ENCODE data around the gene CC2D1A. TPM values are rescaled to one million over a fixed set of nuclear protein-coding genes. Genes with fewer than 3 reads are reported as not detected.
"Not testable (repeated sequence)": the region's sequence is repeated elsewhere in the genome, so short reads cannot be mapped to it uniquely, and the experiment has no call there.

Gene CC2D1A
- polyA plus RNA-seq, 1 experiment = 13.1 TPM

- Histone ChIP-seq H3K27me3 (ENCODE audit: control insufficient read depth, insufficient read depth, low read length) (no peaks in the 10 kb centered on the region), H3K4me3 (ENCODE audit: low read depth, low read length) (no peak overlapping the region), H3K36me3 (ENCODE audit: control insufficient read depth, insufficient read depth, low read length) (peaks cover 20% of the 10 kb centered on the region)
- POLR2A ChIA-PET = no interaction called here
- CTCF ChIA-PET = interaction anchor here (0.9 kb wide), 1 partner anchor 63 kb away, joined by 3 read pairs; the partner anchor contains the start of gene IL27RA
- TF ChIP-seq CTCF (IDR thresholded peaks at IDR 0.05; ENCODE audit: insufficient read depth, low read depth, low read length) = no peak
- DNase-seq (ENCODE audit: low read depth) = no peak
Measured at GRCh38 chr19:13968999-13969398, 63.0 kb downstream of the CC2D1A start.

- TF ChIP-seq CTCF (IDR thresholded peaks at IDR 0.05; ENCODE audit: insufficient read depth, low read depth, low read length) = no peak
- ChIA-PET CTCF (interaction anchor here (0.7 to 0.9 kb wide), 2 partner anchors 13 to 103 kb away, joined by 3 to 4 read pairs; partner anchors contain the start of gene MISP3), POLR2A (interaction anchor here (0.6 kb wide), 1 partner anchor 123 kb away, joined by 3 read pairs; no protein-coding TSS in a partner anchor)
- Histone ChIP-seq H3K36me3 (ENCODE audit: control insufficient read depth, insufficient read depth, low read length) (peaks cover 20% of the 10 kb centered on the region), H3K4me3 (ENCODE audit: low read depth, low read length) (no peak overlapping the region), H3K27me3 (ENCODE audit: control insufficient read depth, insufficient read depth, low read length) (no peaks in the 10 kb centered on the region)
- no peak for DNase-seq (ENCODE audit: low read depth)
Measured at GRCh38 chr19:13969897-13970296, 63.9 kb downstream of the CC2D1A start.

GRCh38 chr19:13971868-13972267 is 65.9 kb downstream of the CC2D1A start:
- POLR2A ChIA-PET; H3K4me3 ChIP-seq (ENCODE audit: low read depth, low read length); H3K27me3 ChIP-seq (ENCODE audit: control insufficient read depth, insufficient read depth, low read length); DNase-seq (ENCODE audit: low read depth): not testable (repeated sequence)
- peaks cover 15% of the 10 kb centered on the region for H3K36me3 ChIP-seq (ENCODE audit: control insufficient read depth, insufficient read depth, low read length)
- CTCF ChIA-PET = interaction anchor here (0.6 kb wide), 1 partner anchor 83 kb away, joined by 3 read pairs; no protein-coding TSS in a partner anchor

- Histone ChIP-seq H3K36me3 (ENCODE audit: control insufficient read depth, insufficient read depth, low read length) (peaks cover 13% of the 10 kb centered on the region), H3K4me3 (ENCODE audit: low read depth, low read length) (no peak overlapping the region), H3K27me3 (ENCODE audit: control insufficient read depth, insufficient read depth, low read length) (no peaks in the 10 kb centered on the region)
- no peak for DNase-seq (ENCODE audit: low read depth)
- POLR2A ChIA-PET = no interaction called here
- no peak for TF ChIP-seq CTCF (IDR thresholded peaks at IDR 0.05; ENCODE audit: insufficient read depth, low read depth, low read length)
- CTCF ChIA-PET = interaction anchor here (0.6 to 1.2 kb wide), 2 partner anchors 19 to 82 kb away, joined by 3 read pairs; no protein-coding TSS in a partner anchor
Measured at GRCh38 chr19:13972368-13973155, 66.6 kb downstream of the CC2D1A start.

- H3K27me3 ChIP-seq (ENCODE audit: control insufficient read depth, insufficient read depth, low read length); DNase-seq (ENCODE audit: low read depth); H3K4me3 ChIP-seq (ENCODE audit: low read depth, low read length); POLR2A ChIA-PET: not testable (repeated sequence)
- peaks cover 12% of the 10 kb centered on the region for H3K36me3 ChIP-seq (ENCODE audit: control insufficient read depth, insufficient read depth, low read length)
- CTCF ChIA-PET = interaction anchor here (0.6 to 1.2 kb wide), 3 partner anchors 13 to 64 kb away, joined by 3 read pairs; no protein-coding TSS in a partner anchor
Measured at GRCh38 chr19:13973479-13973878, 67.5 kb downstream of the CC2D1A start.

GRCh38 chr19:13974073-13974472 is 68.1 kb downstream of the CC2D1A start:
- no peak for DNase-seq (ENCODE audit: low read depth)
- no peak for TF ChIP-seq CTCF (IDR thresholded peaks at IDR 0.05; ENCODE audit: insufficient read depth, low read depth, low read length)
- peaks cover 9% of the 10 kb centered on the region for H3K36me3 ChIP-seq (ENCODE audit: control insufficient read depth, insufficient read depth, low read length)
- ChIA-PET POLR2A (no interaction called here), CTCF (interaction anchor here (1.1 kb wide), 1 partner anchor 30 kb away, joined by 3 read pairs; no protein-coding TSS in a partner anchor)
- no peaks in the 10 kb centered on the region for H3K27me3 ChIP-seq (ENCODE audit: control insufficient read depth, insufficient read depth, low read length)
- no peak overlapping the region for H3K4me3 ChIP-seq (ENCODE audit: low read depth, low read length)

All from BJ (cell line).